Lower leg skin (tissue), 4 donors: ENCODE data around the gene VIL1. TPM values are rescaled to one million over a fixed set of nuclear protein-coding genes. Genes with fewer than 3 reads are reported as not detected.

Experiments
- DNase-seq, 2 donors: peaks; one replicate each; pipeline ENCODE4 v3.0.0-alpha.2; 2019; ENCODE audit warnings: low spot score in 2 of 2
- H3K4me3 ChIP-seq: fragments of 200-600 bp; sonication (generic); 2 replicates; pipeline ENCODE4 v1.5.1; 2017; ENCODE audit warnings: mild to moderate bottlenecking, low read depth; ENCODE audit not compliant: poor library complexity, severe bottlenecking
- CTCF ChIP-seq, 3 donors: fragments of 450-650 bp; IDR thresholded peaks; one replicate each; pipeline ENCODE4 v1.5.1; 2016; ENCODE audit warnings: antibody characterized with exemption in 3 of 3, mild to moderate bottlenecking in 3 of 3, moderate library complexity in 2 of 3
- POLR2A ChIP-seq, 2 donors: fragments of 450-650 bp; IDR thresholded peaks; one replicate each; pipeline ENCODE4 v1.6.1; 2016 to 2017; ENCODE audit warnings: antibody characterized with exemption in 2 of 2, mild to moderate bottlenecking in 1 of 2, moderate library complexity in 1 of 2
- WGBS, 2 donors: methylation state at CpG; one replicate each; pipeline ENCODE4 v1.1.5; 2018; 5-methylcytosine and 5-hydroxymethylcytosine counted together
- intact Hi-C: fragments of 100-400 bp; cut with DNase I; formaldehyde crosslinking; loops from one replicate; pipeline ENCODE4 v1.15.0; 2023; ENCODE audit warnings: low total_unique reads
- total RNA-seq, 4 donors: library from RNA; depleted of rRNA; stranded (reverse); fragments of >200 nt; gene quantifications; one replicate each; pipeline ENCODE4 v1.1.0, GENCODE V29; 2016

The VIL1 gene
- total RNA-seq, 4 donors from 2014 or later: 0.84 to 0.98 TPM; not detected in 2

GRCh38 chr2:218452079-218452478 is 33.2 kb downstream of the VIL1 start:
- no peak for TF ChIP-seq CTCF (IDR thresholded peaks at IDR 0.05)
- TF ChIP-seq POLR2A (IDR thresholded peaks at IDR 0.05): no peak
- WGBS, 2 donors: 74 to 84% methylated on average over 1 of the region's 1 CpG
- H3K4me3 ChIP-seq: no peak overlapping the region
- intact Hi-C loops: no loop called here
- no peak for DNase-seq

GRCh38 chr2:218456849-218457248 is 37.9 kb downstream of the VIL1 start:
- intact Hi-C loops: no loop called here
- 92 to 94% methylated on average over 3 of the region's 3 CpGs for WGBS, 2 donors
- no peak for DNase-seq
- TF ChIP-seq CTCF (IDR thresholded peaks at IDR 0.05): no peak
- H3K4me3 ChIP-seq: no peak overlapping the region

- TF ChIP-seq CTCF (IDR thresholded peaks at IDR 0.05) (no peak), POLR2A (IDR thresholded peaks at IDR 0.05) (no peak)
- WGBS, 2 donors: 79 to 88% methylated on average over 1 of the region's 1 CpG
- intact Hi-C loops: no loop called here
- no peak overlapping the region for H3K4me3 ChIP-seq
- DNase-seq: no peak
Measured at GRCh38 chr2:218458598-218458997, 39.7 kb downstream of the VIL1 start.

- no peak for TF ChIP-seq CTCF (IDR thresholded peaks at IDR 0.05)
- no peak for TF ChIP-seq POLR2A (IDR thresholded peaks at IDR 0.05)
- DNase-seq: no peak
- H3K4me3 ChIP-seq: no peak overlapping the region
- intact Hi-C loops: no loop called here
- WGBS, 2 donors: 33 to 42% methylated on average over 3 of the region's 3 CpGs
Measured at GRCh38 chr2:218465987-218466633, 47.2 kb downstream of the VIL1 start.

GRCh38 chr2:218470448-218470847 is 51.5 kb downstream of the VIL1 start:
- DNase-seq: no peak
- no peak for TF ChIP-seq CTCF (IDR thresholded peaks at IDR 0.05)
- TF ChIP-seq POLR2A (IDR thresholded peaks at IDR 0.05): no peak
- 0% methylated on average over 1 of the region's 1 CpG for WGBS, 2 donors
- intact Hi-C loops: no loop called here
- H3K4me3 ChIP-seq: no peak overlapping the region

- intact Hi-C loops: no loop called here
- H3K4me3 ChIP-seq: no peak overlapping the region
- TF ChIP-seq CTCF (IDR thresholded peaks at IDR 0.05) (no peak), POLR2A (IDR thresholded peaks at IDR 0.05) (no peak)
- WGBS, 2 donors: 83 to 89% methylated on average over 2 of the region's 2 CpGs
- DNase-seq: no peak
Measured at GRCh38 chr2:218471036-218471435, 52.1 kb downstream of the VIL1 start.
